K562 (cell line): ENCODE results near the gene DGCR2.

Experiments used
- BMI1 ChIP-seq: fragments of 150-350 bp; IDR thresholded peaks from 2 replicates; pipeline ENCODE4 v1.6.1; 2014; ENCODE audit warnings: low read length
- HLTF ChIP-seq: fragments of 450-650 bp; IDR thresholded peaks from 2 replicates; pipeline ENCODE4 v1.6.1; 2016
- KLF10 ChIP-seq: fragments of 250-450 bp; sonication (Bioruptor Pico); IDR thresholded peaks from 2 replicates; pipeline ENCODE4 v1.6.1; 2021; ENCODE audit warnings: matching md5 sums
- MXI1 ChIP-seq: IDR thresholded peaks from 2 replicates; pipeline ENCODE4 v1.6.1; 2011; ENCODE audit warnings: low read depth, mild to moderate bottlenecking, improper control_type of control experiment, low read length
- NBN ChIP-seq: fragments of 450-650 bp; IDR thresholded peaks from 2 replicates; pipeline ENCODE4 v1.6.1; 2016; ENCODE audit warnings: low read depth, mild to moderate bottlenecking
- NCOA6 ChIP-seq: fragments of 450-650 bp; IDR thresholded peaks from 2 replicates; pipeline ENCODE4 v1.6.1; 2017; ENCODE audit warnings: mild to moderate bottlenecking
- ZNF146 ChIP-seq: IDR thresholded peaks from one replicate; pipeline ENCODE4 v1.6.1; 2018; ENCODE audit warnings: missing compliant biosample characterization; ENCODE audit not compliant: unreplicated experiment
- ZNF274 ChIP-seq: IDR thresholded peaks from 2 replicates; pipeline ENCODE4 v1.6.1; 2011; ENCODE audit warnings: low read depth, mild to moderate bottlenecking, low read length, moderate library complexity, borderline replicate concordance
- TF ChIP-seq, protein P1 (sequence below), 3 experiments: IDR thresholded peaks in 2 of 3; conservative IDR thresholded peaks in 1 of 3; 2 replicates each; pipeline ENCODE4 v1.5.1; 2011 to 2012; ENCODE audit warnings: low read length in 3 of 3, mild to moderate bottlenecking in 3 of 3, control low read depth in 2 of 3, improper control_type of control experiment in 1 of 3, inconsistent platforms in 1 of 3, low read depth in 1 of 3, mixed read lengths in 1 of 3, moderate library complexity in 1 of 3; ENCODE audit not compliant: insufficient read depth in 2 of 3
- TF ChIP-seq, protein P2 (sequence below): fragments of 450-650 bp; IDR thresholded peaks from 2 replicates; pipeline ENCODE4 v1.6.1; 2016
- TF ChIP-seq, protein P3 (sequence below): sonication (generic); formaldehyde crosslinking; IDR thresholded peaks from 2 replicates; pipeline ENCODE4 v1.5.0; 2020; ENCODE audit warnings: missing genetic modification reagents

DNA sequence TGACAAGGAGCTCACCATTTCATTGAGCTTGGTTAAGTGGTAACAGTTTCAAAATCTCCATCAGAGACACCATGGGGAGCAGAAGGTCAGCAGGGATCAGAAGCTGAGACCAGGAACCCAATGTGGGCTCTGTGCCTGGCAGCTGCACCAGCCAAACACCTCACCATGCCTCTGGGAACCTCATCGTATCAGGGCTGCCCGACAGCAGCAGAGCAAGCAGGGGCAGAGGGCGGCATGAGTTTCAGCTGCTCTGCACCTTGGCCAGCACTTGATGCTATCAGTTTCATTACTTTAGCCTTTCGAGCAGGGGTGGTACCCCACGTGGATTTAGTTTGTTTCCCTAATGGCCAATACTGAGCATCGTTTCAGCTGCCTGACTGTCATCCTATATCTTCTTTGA is 77.8 kb downstream of the DGCR2 start:
- TF ChIP-seq ZNF274 (no peak), ZNF146 (no peak), MXI1 (no peak), HLTF (no peak), NBN (no peak), KLF10 (CRISPR knock-in tag) (no peak), NCOA6 (no peak), BMI1 (no peak)
- TF ChIP-seq, protein P1, sequence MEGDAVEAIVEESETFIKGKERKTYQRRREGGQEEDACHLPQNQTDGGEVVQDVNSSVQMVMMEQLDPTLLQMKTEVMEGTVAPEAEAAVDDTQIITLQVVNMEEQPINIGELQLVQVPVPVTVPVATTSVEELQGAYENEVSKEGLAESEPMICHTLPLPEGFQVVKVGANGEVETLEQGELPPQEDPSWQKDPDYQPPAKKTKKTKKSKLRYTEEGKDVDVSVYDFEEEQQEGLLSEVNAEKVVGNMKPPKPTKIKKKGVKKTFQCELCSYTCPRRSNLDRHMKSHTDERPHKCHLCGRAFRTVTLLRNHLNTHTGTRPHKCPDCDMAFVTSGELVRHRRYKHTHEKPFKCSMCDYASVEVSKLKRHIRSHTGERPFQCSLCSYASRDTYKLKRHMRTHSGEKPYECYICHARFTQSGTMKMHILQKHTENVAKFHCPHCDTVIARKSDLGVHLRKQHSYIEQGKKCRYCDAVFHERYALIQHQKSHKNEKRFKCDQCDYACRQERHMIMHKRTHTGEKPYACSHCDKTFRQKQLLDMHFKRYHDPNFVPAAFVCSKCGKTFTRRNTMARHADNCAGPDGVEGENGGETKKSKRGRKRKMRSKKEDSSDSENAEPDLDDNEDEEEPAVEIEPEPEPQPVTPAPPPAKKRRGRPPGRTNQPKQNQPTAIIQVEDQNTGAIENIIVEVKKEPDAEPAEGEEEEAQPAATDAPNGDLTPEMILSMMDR (IDR thresholded peaks at IDR 0.05 in 2 of 3, conservative IDR thresholded peaks at IDR 0.05 in 1 of 3; ENCODE audit: insufficient read depth in 2 of 3, low read depth in 1 of 3, low read length in 3 of 3), result no peak
- TF ChIP-seq, protein P2, sequence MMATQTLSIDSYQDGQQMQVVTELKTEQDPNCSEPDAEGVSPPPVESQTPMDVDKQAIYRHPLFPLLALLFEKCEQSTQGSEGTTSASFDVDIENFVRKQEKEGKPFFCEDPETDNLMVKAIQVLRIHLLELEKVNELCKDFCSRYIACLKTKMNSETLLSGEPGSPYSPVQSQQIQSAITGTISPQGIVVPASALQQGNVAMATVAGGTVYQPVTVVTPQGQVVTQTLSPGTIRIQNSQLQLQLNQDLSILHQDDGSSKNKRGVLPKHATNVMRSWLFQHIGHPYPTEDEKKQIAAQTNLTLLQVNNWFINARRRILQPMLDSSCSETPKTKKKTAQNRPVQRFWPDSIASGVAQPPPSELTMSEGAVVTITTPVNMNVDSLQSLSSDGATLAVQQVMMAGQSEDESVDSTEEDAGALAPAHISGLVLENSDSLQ, result no peak
- TF ChIP-seq, protein P3, sequence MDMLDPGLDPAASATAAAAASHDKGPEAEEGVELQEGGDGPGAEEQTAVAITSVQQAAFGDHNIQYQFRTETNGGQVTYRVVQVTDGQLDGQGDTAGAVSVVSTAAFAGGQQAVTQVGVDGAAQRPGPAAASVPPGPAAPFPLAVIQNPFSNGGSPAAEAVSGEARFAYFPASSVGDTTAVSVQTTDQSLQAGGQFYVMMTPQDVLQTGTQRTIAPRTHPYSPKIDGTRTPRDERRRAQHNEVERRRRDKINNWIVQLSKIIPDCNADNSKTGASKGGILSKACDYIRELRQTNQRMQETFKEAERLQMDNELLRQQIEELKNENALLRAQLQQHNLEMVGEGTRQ (CRISPR knock-in tag), result no peak
